Lower lobe of right lung (tissue), 2 donors: ENCODE results near the gene GPR6. TPM values are rescaled to one million over a fixed set of nuclear protein-coding genes. Genes with fewer than 3 reads are reported as not detected.

Source experiments
- ATAC-seq, 2 donors: fragments of 200-7000 bp; cut with Tn5 transposase; one replicate each; pipeline ENCODE4 v1.9.1; 2020 to 2022; ENCODE audit warnings: mild to moderate bottlenecking in 2 of 2, moderate library complexity in 2 of 2
- DNase-seq: peaks from one replicate; pipeline ENCODE4 v3.0.0-alpha.2; 2020
- H3K27ac ChIP-seq: fragments of 200-600 bp; one replicate; pipeline ENCODE4 v1.8.0; 2022
- H3K27me3 ChIP-seq: fragments of 200-600 bp; one replicate; pipeline ENCODE4 v1.8.0; 2022; ENCODE audit warnings: low read depth
- H3K36me3 ChIP-seq: fragments of 200-600 bp; one replicate; pipeline ENCODE4 v1.8.0; 2022; ENCODE audit warnings: mild to moderate bottlenecking
- H3K4me1 ChIP-seq: fragments of 200-600 bp; one replicate; pipeline ENCODE4 v1.8.0; 2022
- H3K4me3 ChIP-seq: fragments of 200-600 bp; one replicate; pipeline ENCODE4 v1.8.0; 2022; ENCODE audit warnings: mild to moderate bottlenecking
- H3K9me3 ChIP-seq: fragments of 200-600 bp; one replicate; pipeline ENCODE4 v1.8.0; 2022
- CTCF ChIP-seq: fragments of 200-600 bp; IDR thresholded peaks from one replicate; pipeline ENCODE4 v1.8.0; 2022; ENCODE audit warnings: antibody characterized with exemption, mild to moderate bottlenecking
- intact Hi-C: fragments of 100-400 bp; cut with DNase I; formaldehyde crosslinking; loops from one replicate; pipeline ENCODE4 v1.11.0; 2022
- total RNA-seq: library from RNA; stranded (reverse); fragmentation: NEBNext Ultra II Directional; extraction: Animal tissue kit (Norgen Biotek cat#: 25700); gene quantifications from one replicate; pipeline ENCODE4 v1.2.1, GENCODE V29; 2021
- donor health status: DM: no; HTN: yes; CAD: no; lungs with severe emphysema.

Gene GPR6
- total RNA-seq, 1 donor from 2014 or later, result not detected

- no peaks in the 10 kb centered on the region for H3K9me3 ChIP-seq
- no peaks in the 10 kb centered on the region for H3K36me3 ChIP-seq
- H3K4me3 ChIP-seq, result no peak overlapping the region
- intact Hi-C loops, result no loop called here
- ATAC-seq (no peak), DNase-seq (no peak)
- no peak overlapping the region for H3K27ac ChIP-seq
- no peak for TF ChIP-seq CTCF
- no peaks in the 10 kb centered on the region for H3K27me3 ChIP-seq
- H3K4me1 ChIP-seq, result no peaks in the 10 kb centered on the region
These were observed 21.6 kb downstream of the GPR6 start for GRCh38 chr6:109999740-110000139.

GRCh38 chr6:110002676-110003075 lies 24.6 kb downstream of the GPR6 start:
- intact Hi-C loops, result no loop called here
- DNase-seq, result no peak
- Histone ChIP-seq H3K4me1 (no peaks in the 10 kb centered on the region), H3K4me3 (no peak overlapping the region), H3K36me3 (no peaks in the 10 kb centered on the region), H3K27me3 (no peaks in the 10 kb centered on the region), H3K27ac (no peak overlapping the region), H3K9me3 (no peaks in the 10 kb centered on the region)
- no peak for TF ChIP-seq CTCF
- no peak for ATAC-seq

DNA sequence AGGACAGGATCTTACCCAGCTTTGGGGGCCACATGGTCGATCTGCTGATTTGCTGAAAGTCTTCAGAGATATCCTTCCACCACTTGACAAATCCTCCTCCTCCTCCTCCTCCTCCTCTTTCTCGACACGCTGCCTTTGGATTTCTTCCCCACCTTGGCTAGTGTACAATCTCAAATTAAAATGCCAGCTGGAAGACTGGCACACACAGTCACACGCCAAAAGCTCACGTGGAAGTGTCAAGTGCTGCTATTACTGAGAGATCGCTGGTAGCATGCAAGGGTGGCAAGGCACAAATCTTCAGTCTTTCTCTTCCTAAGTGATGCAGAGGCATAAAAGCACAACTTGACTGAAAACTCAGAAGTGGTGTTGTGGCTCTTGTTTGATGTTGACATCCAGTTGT lies 35.3 kb downstream of the GPR6 start:
- no peak overlapping the region for H3K4me3 ChIP-seq
- intact Hi-C loops, result no loop called here
- H3K27ac ChIP-seq, result no peak overlapping the region
- H3K27me3 ChIP-seq, result peaks cover 4% of the 10 kb centered on the region
- ATAC-seq, result no peak
- no peak for TF ChIP-seq CTCF
- no peaks in the 10 kb centered on the region for H3K36me3 ChIP-seq
- DNase-seq, result no peak
- H3K4me1 ChIP-seq, result no peaks in the 10 kb centered on the region
- no peaks in the 10 kb centered on the region for H3K9me3 ChIP-seq

- intact Hi-C loops, result no loop called here
- ATAC-seq, result no peak
- H3K4me3 ChIP-seq, result no peak overlapping the region
These were observed 37.1 kb downstream of the GPR6 start for GRCh38 chr6:110015206-110015605.

DNA sequence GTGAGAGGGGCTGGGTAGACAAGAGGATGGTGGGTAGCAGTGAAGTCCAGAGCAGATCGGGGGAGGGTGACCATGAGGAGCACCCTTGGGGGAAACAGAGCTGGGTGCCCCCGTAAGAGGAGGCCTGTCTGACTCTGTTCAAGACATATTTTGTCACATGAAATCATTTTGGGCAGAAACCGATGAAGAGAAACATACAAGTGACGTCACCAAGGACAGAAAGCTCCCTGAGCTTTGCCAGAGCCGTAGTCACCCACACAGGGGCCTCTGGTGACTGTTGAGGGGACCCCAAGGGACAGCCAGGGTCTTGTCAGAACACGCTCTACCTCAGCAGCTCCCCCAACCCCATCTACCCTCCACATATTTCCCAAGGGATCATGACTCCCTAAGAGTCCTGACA lies 39.2 kb downstream of the GPR6 start:
- Histone ChIP-seq H3K27me3 (peaks cover 4% of the 10 kb centered on the region), H3K27ac (no peak overlapping the region), H3K36me3 (no peaks in the 10 kb centered on the region), H3K9me3 (no peaks in the 10 kb centered on the region), H3K4me3 (no peak overlapping the region), H3K4me1 (no peaks in the 10 kb centered on the region)
- ATAC-seq, result no peak
- intact Hi-C loops, result no loop called here
- TF ChIP-seq CTCF, result no peak
- no peak for DNase-seq

More at GRCh38 chr6:110015206-110015605, 37.1 kb downstream of the GPR6 start:
- Histone ChIP-seq H3K9me3 (no peaks in the 10 kb centered on the region), H3K27ac (no peak overlapping the region), H3K4me1 (no peaks in the 10 kb centered on the region), H3K27me3 (peaks cover 4% of the 10 kb centered on the region), H3K36me3 (no peaks in the 10 kb centered on the region)
- TF ChIP-seq CTCF, result no peak
- DNase-seq, result no peak

GRCh38 chr6:110017946-110018345 lies 39.8 kb downstream of the GPR6 start:
- Histone ChIP-seq H3K4me3 (no peak overlapping the region), H3K9me3 (no peaks in the 10 kb centered on the region), H3K27ac (no peak overlapping the region), H3K36me3 (no peaks in the 10 kb centered on the region), H3K4me1 (no peaks in the 10 kb centered on the region), H3K27me3 (peaks cover 4% of the 10 kb centered on the region)
- intact Hi-C loops, result no loop called here
- DNase-seq, result no peak
- TF ChIP-seq CTCF, result no peak
- no peak for ATAC-seq
